Ovary (tissue), 9 donors: Measurements from ENCODE around the gene ANKIB1. TPM values are rescaled to one million over a fixed set of nuclear protein-coding genes. Genes with fewer than 3 reads are reported as not detected.

Experiments used
- DNase-seq, 5 donors: peaks; one replicate each; pipeline ENCODE4 v3.0.0-alpha.2; 2019 to 2020
- H3K27ac ChIP-seq, 2 donors: fragments of 200-600 bp; one replicate each; pipeline versions ENCODE4 v1.5.1 to v1.8.0; 2019 to 2022
- H3K27me3 ChIP-seq: fragments of 200-600 bp; one replicate; pipeline ENCODE4 v1.8.0; 2022
- H3K36me3 ChIP-seq: fragments of 200-600 bp; sonication (generic); one replicate; pipeline ENCODE4 v1.5.1; 2019
- H3K4me1 ChIP-seq: one replicate; pipeline ENCODE4 v1.8.1; 2013; ENCODE audit warnings: mild to moderate bottlenecking, moderate library complexity; ENCODE audit not compliant: insufficient read depth
- H3K4me3 ChIP-seq: fragments of 200-600 bp; sonication (generic); one replicate; pipeline ENCODE4 v1.5.1; 2017
- H3K9me3 ChIP-seq, 2 donors: fragments of 200-600 bp in 1 of 2; sonication (generic) in 1 of 2; one replicate each; pipeline versions ENCODE4 v1.5.1 to v1.8.1; 2013 to 2019; ENCODE audit warnings: mild to moderate bottlenecking in 1 of 2, moderate library complexity in 1 of 2
- CTCF ChIP-seq, 3 donors: fragments of 450-650 bp in 2 of 3; fragments of 200-600 bp in 1 of 3; IDR thresholded peaks; one replicate each; pipeline versions ENCODE4 v1.5.1 to v1.8.0; 2016 to 2022; ENCODE audit warnings: antibody characterized with exemption in 3 of 3, mild to moderate bottlenecking in 1 of 3
- EP300 ChIP-seq: sonication (generic); formaldehyde crosslinking; IDR thresholded peaks from one replicate; pipeline ENCODE4 v1.6.1; 2017; ENCODE audit warnings: antibody characterized with exemption
- POLR2A ChIP-seq: fragments of 450-650 bp; IDR thresholded peaks from one replicate; pipeline ENCODE4 v1.6.1; 2017; ENCODE audit warnings: antibody characterized with exemption, mild to moderate bottlenecking, moderate library complexity
- WGBS, 3 donors: extraction: QIAGEN DNeasy Blood & Tissue Kit in 1 of 3; methylation state at CpG; one replicate each; pipeline versions ENCODE4 v1.1.5 to v1.1.7; 2013 to 2017; 5-methylcytosine and 5-hydroxymethylcytosine counted together
- intact Hi-C, 4 donors: fragments of 100-400 bp; cut with DNase I; formaldehyde crosslinking; loops; one replicate each; pipeline versions ENCODE4 v1.11.0 to v1.15.1; 2022 to 2023
- polyA plus RNA-seq, 2 donors: library from polyadenylated mRNA; stranded (reverse); fragments of 200-250 nt in 1 of 2; fragments of 350-450 nt in 1 of 2; fragmentation: Illumina TruSeq in 1 of 2; extraction: RNeasy Lipid Tissue Mini Kit (QIAGEN cat#74804) in 1 of 2; gene quantifications; one replicate each; pipeline ENCODE4 v1.2.3, GENCODE V29; 2013 to 2014
- total RNA-seq, 7 donors: library from RNA; depleted of rRNA in 2 of 7; stranded (reverse); fragments of >200 nt in 2 of 7; fragmentation: NEBNext Ultra II Directional in 3 of 7; extraction: Animal tissue kit (Norgen Biotek cat#: 25700) in 3 of 7; gene quantifications; one replicate each; pipeline versions ENCODE4 v1.1.0 to v1.2.4, GENCODE V29; 2016 to 2023
- donor health status: DM: no; HTN: no; CAD: no; lungs with moderate emphysema.
- donor health status: DM: no; HTN: no; CAD: no.
- donor health status: Bipolar disorder and iron deficiency.
- donor health status: DM: yes; HTN: yes; CAD: no.
- donor health status: DM: no; HTN: no; CAD: no.
- donor health status: DM: yes; HTN: yes; CAD: no.

ANKIB1 gene
- total and polyA plus RNA-seq, 9 donors: 11.3 to 83.1 (median 60.1) TPM

GRCh38 chr7:92423710-92424131 is 177.9 kb downstream of the ANKIB1 start:
- Histone ChIP-seq H3K27me3 (no peaks in the 10 kb centered on the region), H3K4me1 (peaks cover 2% of the 10 kb centered on the region), H3K36me3 (no peaks in the 10 kb centered on the region), H3K9me3 (no peaks in the 10 kb centered on the region), H3K27ac (peak overlapping the region in 1 of 2 donors; percentile 48), H3K4me3 (no peak overlapping the region)
- 82 to 84% (median 83%) methylated on average over 5 of the region's 5 CpGs for WGBS, 3 donors
- intact Hi-C loops: no loop called here
- no peak for TF ChIP-seq EP300
- no peak for TF ChIP-seq CTCF (IDR thresholded peaks at IDR 0.05)
- no peak for DNase-seq

GRCh38 chr7:92425311-92425947 is 179.7 kb downstream of the ANKIB1 start:
- Histone ChIP-seq H3K9me3 (no peaks in the 10 kb centered on the region), H3K4me1 (peaks cover 2% of the 10 kb centered on the region), H3K36me3 (no peaks in the 10 kb centered on the region), H3K27me3 (no peaks in the 10 kb centered on the region), H3K4me3 (no peak overlapping the region), H3K27ac (no peak overlapping the region)
- 55 to 62% (median 62%) methylated on average over 20 of the region's 20 CpGs for WGBS, 3 donors
- peak in 1 of 5 donors; percentile 15 for DNase-seq
- intact Hi-C loops: no loop called here
- no peak for TF ChIP-seq EP300
- TF ChIP-seq POLR2A: no peak
- TF ChIP-seq CTCF (IDR thresholded peaks at IDR 0.05): no peak

- Histone ChIP-seq H3K36me3 (no peaks in the 10 kb centered on the region), H3K4me1 (no peaks in the 10 kb centered on the region), H3K27me3 (no peaks in the 10 kb centered on the region), H3K27ac (no peak overlapping the region), H3K9me3 (no peaks in the 10 kb centered on the region), H3K4me3 (no peak overlapping the region)
- DNase-seq: no peak
- TF ChIP-seq CTCF (IDR thresholded peaks at IDR 0.05) (no peak), EP300 (no peak), POLR2A (no peak)
- WGBS, 3 donors: 86 to 90% (median 86%) methylated on average over 3 of the region's 3 CpGs
- intact Hi-C loops: no loop called here
Measured at GRCh38 chr7:92427193-92427592, 181.4 kb downstream of the ANKIB1 start.

GRCh38 chr7:92432299-92432946 is 186.6 kb downstream of the ANKIB1 start:
- no peak for DNase-seq

More at GRCh38 chr7:92432299-92432946, 186.6 kb downstream of the ANKIB1 start:
- WGBS, 3 donors: 90 to 97% (median 93%) methylated on average over 3 of the region's 3 CpGs
- H3K9me3 ChIP-seq: no peaks in the 10 kb centered on the region
- no peak overlapping the region for H3K27ac ChIP-seq
- no peaks in the 10 kb centered on the region for H3K36me3 ChIP-seq
- intact Hi-C loops: loop anchor here in 1 of 4 donors (10.0 kb wide), 1 partner anchor 188 kb away; the partner anchor contains the start of genes ANKIB1 and KRIT1
- H3K4me1 ChIP-seq: no peaks in the 10 kb centered on the region
- no peak for TF ChIP-seq CTCF (IDR thresholded peaks at IDR 0.05)
- no peak for TF ChIP-seq POLR2A
- no peak for TF ChIP-seq EP300
- H3K4me3 ChIP-seq: no peak overlapping the region
- no peaks in the 10 kb centered on the region for H3K27me3 ChIP-seq
